MCF 10A (cell line): ENCODE results near the gene SLC22A2. TPM values are rescaled to one million over a fixed set of nuclear protein-coding genes. Genes with fewer than 3 reads are reported as not detected.

Source experiments
- BruUV-seq: library from RNA; stranded (reverse); fragments of 400-500 nt; replicated peaks from 2 replicates; lab custom pipeline; 2021; lab: Mats Ljungman, UMichigan
- CTCF ChIA-PET: fragments of 300-600 bp; sonication (Branson Sonifier 250); formaldehyde crosslinking; extraction: SDS; loops from one replicate; lab custom pipeline; 2021; ENCODE audit warnings: antibody characterized with exemption, inconsistent platforms; lab: Yijun Ruan, JAX
- POLR2A ChIA-PET: fragments of 300-600, 350-650 bp; sonication (Branson Sonifier 250); formaldehyde crosslinking; extraction: SDS; loops from one replicate; lab custom pipeline; 2020; ENCODE audit warnings: antibody characterized with exemption, inconsistent platforms; lab: Yijun Ruan, JAX
- DNase-seq: peaks from one replicate; pipeline ENCODE4 v3.0.0-alpha.2; 2018; ENCODE audit not compliant: unreplicated experiment
- H3K27ac Mint-ChIP-seq: one replicate; pipeline ENCODE4 v1.8.0; 2022; ENCODE audit warnings: mild to moderate bottlenecking, low read depth, mixed read lengths; ENCODE audit not compliant: unreplicated experiment
- H3K27me3 Mint-ChIP-seq: one replicate; pipeline ENCODE4 v1.8.0; 2022; ENCODE audit warnings: mixed read lengths; ENCODE audit not compliant: insufficient read depth, unreplicated experiment
- H3K36me3 Mint-ChIP-seq: one replicate; pipeline ENCODE4 v1.8.0; 2022; ENCODE audit warnings: mild to moderate bottlenecking, moderate library complexity, mixed read lengths; ENCODE audit not compliant: insufficient read depth, unreplicated experiment
- H3K4me1 Mint-ChIP-seq: one replicate; pipeline ENCODE4 v1.8.0; 2022; ENCODE audit warnings: mixed read lengths; ENCODE audit not compliant: insufficient read depth, unreplicated experiment
- H3K4me3 Mint-ChIP-seq: one replicate; pipeline ENCODE4 v1.8.0; 2022; ENCODE audit warnings: mild to moderate bottlenecking, moderate library complexity, mixed read lengths; ENCODE audit not compliant: unreplicated experiment
- H3K9me3 Mint-ChIP-seq: one replicate; pipeline ENCODE4 v1.8.0; 2022; ENCODE audit warnings: mixed read lengths; ENCODE audit not compliant: unreplicated experiment
- intact Hi-C: fragments of 100-400 bp; cut with micrococcal nuclease; formaldehyde crosslinking; loops from 2 replicates; pipeline ENCODE4 v1.14.1; 2022
- total RNA-seq: library from RNA; stranded (reverse); gene quantifications from 2 replicates; pipeline ENCODE4 v1.2.3, GENCODE V29; 2022
- TF ChIP-seq, protein P1 (sequence below): fragments of 200-600 bp; IDR thresholded peaks from one replicate; pipeline ENCODE4 v1.8.0; 2022; ENCODE audit warnings: antibody characterized with exemption, mild to moderate bottlenecking; ENCODE audit not compliant: unreplicated experiment

SLC22A2 gene
- total RNA-seq, 1 experiment from 2014 or later = not detected

DNA sequence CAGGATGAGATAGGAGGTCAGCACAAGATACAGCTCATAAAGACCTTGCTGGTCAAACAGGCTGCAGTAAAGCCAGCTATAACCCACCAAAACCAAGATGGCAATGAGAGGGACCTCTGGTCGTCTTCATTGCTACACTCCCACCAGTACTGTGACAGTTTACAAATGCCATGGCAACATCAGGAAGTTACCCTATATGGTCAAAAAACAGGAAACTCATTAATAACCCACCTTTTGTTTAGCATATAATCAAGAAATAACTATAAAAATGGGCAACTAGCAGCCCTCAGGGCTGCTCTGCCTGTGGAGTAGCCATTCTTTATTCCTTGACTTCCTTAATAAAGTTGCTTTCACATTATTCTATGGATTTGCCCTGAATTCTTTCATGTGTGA is 30.9 kb downstream of the SLC22A2 start:
- BruUV-seq = no TSS peak
- no peak for DNase-seq
- ChIA-PET POLR2A (no interaction called here), CTCF (interaction anchor here (0.6 kb wide), 1 partner anchor 29 kb away, joined by 3 read pairs; no protein-coding TSS in a partner anchor)
- no peaks in the 10 kb centered on the region for H3K27me3 Mint-ChIP-seq
- intact Hi-C loops = no loop called here
- no peak overlapping the region for H3K27ac Mint-ChIP-seq
- H3K4me1 Mint-ChIP-seq = no peaks in the 10 kb centered on the region
- no peak overlapping the region for H3K4me3 Mint-ChIP-seq
- peaks cover 13% of the 10 kb centered on the region for H3K9me3 Mint-ChIP-seq
- TF ChIP-seq, protein P1, sequence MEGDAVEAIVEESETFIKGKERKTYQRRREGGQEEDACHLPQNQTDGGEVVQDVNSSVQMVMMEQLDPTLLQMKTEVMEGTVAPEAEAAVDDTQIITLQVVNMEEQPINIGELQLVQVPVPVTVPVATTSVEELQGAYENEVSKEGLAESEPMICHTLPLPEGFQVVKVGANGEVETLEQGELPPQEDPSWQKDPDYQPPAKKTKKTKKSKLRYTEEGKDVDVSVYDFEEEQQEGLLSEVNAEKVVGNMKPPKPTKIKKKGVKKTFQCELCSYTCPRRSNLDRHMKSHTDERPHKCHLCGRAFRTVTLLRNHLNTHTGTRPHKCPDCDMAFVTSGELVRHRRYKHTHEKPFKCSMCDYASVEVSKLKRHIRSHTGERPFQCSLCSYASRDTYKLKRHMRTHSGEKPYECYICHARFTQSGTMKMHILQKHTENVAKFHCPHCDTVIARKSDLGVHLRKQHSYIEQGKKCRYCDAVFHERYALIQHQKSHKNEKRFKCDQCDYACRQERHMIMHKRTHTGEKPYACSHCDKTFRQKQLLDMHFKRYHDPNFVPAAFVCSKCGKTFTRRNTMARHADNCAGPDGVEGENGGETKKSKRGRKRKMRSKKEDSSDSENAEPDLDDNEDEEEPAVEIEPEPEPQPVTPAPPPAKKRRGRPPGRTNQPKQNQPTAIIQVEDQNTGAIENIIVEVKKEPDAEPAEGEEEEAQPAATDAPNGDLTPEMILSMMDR = no peak
- H3K36me3 Mint-ChIP-seq = no peaks in the 10 kb centered on the region

- no peak for DNase-seq
- TF ChIP-seq, protein P1 = no peak
- intact Hi-C loops = no loop called here
- Mint-ChIP-seq H3K27ac (no peak overlapping the region), H3K9me3 (peaks cover 13% of the 10 kb centered on the region), H3K27me3 (no peaks in the 10 kb centered on the region), H3K4me3 (no peak overlapping the region), H3K36me3 (no peaks in the 10 kb centered on the region), H3K4me1 (no peaks in the 10 kb centered on the region)
- ChIA-PET CTCF (no interaction called here), POLR2A (no interaction called here)
- BruUV-seq = no TSS peak
These were observed 31.4 kb downstream of the SLC22A2 start for GRCh38 chr6:160227038-160227768.

DNA sequence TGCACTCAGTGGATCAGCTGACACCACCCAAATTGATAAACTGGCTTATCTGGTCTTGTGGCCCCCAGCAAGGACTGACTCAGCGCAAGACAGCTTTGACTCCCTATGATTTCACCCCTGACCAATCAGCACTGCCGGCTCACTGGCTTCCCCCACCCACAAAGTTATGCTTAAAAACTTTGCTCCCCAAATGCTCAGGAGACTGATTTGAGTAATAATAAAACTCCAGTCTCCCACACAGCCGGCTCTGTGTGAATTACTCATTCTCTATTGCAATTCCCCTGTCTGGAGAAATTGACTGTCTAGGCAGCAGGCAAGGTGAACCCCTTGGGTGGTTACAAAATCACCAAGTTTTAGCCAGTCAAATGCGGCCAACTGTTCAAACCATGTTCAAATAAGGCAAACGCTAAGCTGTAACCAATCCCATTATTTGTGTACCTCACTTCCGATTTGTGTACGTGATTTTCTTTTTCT is 32.5 kb downstream of the SLC22A2 start:
- Mint-ChIP-seq H3K4me1 (no peaks in the 10 kb centered on the region), H3K36me3 (no peaks in the 10 kb centered on the region), H3K4me3 (no peak overlapping the region), H3K27me3 (no peaks in the 10 kb centered on the region), H3K27ac (no peak overlapping the region), H3K9me3 (peaks cover 13% of the 10 kb centered on the region)
- no TSS peak for BruUV-seq
- intact Hi-C loops = no loop called here
- ChIA-PET POLR2A (no interaction called here), CTCF (interaction anchor here (0.6 kb wide), 1 partner anchor 142 kb away, joined by 3 read pairs; no protein-coding TSS in a partner anchor)
- TF ChIP-seq, protein P1 = no peak
- DNase-seq = no peak

- ChIA-PET POLR2A (no interaction called here), CTCF (interaction anchor here (0.7 to 5.3 kb wide), 4 partner anchors 73 to 361 kb away, joined by 3 to 115 read pairs (median 3); no protein-coding TSS in a partner anchor)
- no peak for DNase-seq
- no peak overlapping the region for H3K4me3 Mint-ChIP-seq
- H3K27ac Mint-ChIP-seq = no peak overlapping the region
- H3K36me3 Mint-ChIP-seq = no peaks in the 10 kb centered on the region
- no peaks in the 10 kb centered on the region for H3K4me1 Mint-ChIP-seq
- H3K27me3 Mint-ChIP-seq = no peaks in the 10 kb centered on the region
- TF ChIP-seq, protein P1 = no peak
- BruUV-seq = no TSS peak
- intact Hi-C loops = loop anchor here (5.0 kb wide), 2 partner anchors 163 to 362 kb away; no protein-coding TSS in a partner anchor
- peaks cover 17% of the 10 kb centered on the region for H3K9me3 Mint-ChIP-seq
These were observed 33.9 kb downstream of the SLC22A2 start for GRCh38 chr6:160224639-160225237.
